Measurements from ENCODE around the gene ASIC4. TPM values are rescaled to one million over a fixed set of nuclear protein-coding genes. Genes with fewer than 3 reads are reported as not detected.

The ASIC4 gene
- total RNA-seq, 2 donors from 2014 or later, result not detected

DNA sequence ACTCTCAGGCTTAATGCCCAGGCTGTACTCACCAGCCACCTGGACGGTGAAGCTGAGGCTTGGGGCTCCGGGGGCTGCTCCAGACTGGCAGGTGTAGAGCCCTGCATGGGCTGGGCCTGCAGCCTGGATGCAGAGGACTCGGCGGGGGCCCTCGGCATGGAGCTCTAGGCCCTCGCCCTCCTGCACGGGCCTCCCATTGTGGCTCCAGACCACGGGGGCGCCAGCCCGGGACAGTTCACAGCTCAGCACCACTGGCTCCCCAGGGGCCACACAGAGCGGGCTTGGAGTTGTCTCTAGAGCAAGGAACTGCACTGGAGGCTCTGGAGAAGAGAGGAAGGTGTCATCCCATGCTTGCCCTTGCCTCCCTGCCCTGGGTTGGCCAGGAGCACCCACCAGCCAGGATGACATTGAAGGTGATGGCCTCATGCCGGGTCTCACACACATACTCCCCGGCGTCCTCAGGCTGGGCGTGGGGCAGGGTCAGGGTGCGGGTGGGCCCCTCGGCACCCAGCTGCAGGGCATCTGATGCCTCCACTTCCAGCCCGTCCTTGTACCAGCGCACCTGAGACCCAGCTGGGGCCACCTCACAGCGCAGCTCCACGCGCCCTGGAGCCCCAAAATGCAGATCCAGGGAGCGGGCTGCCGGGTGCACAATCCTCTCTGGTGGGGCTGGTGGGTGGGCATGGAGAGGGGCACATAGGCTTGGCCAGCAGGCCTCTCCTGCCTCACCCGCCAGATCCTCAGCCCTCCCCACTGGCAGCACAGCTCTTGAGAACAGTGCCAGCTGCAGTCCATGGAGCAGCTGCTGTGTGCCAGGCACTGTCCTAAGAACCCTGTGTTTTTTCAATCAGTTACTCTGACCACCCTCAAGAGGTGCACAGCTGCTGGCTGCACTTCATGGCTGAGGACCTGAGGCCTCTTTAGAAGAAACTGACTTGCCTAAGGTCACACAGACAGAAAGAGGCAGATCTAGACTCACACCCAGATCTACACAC lies 43.8 kb downstream of the ASIC4 start:
- Histone ChIP-seq H3K4me1 (peaks cover 18% of the 10 kb centered on the region), H3K36me3 (replicated peaks in 1 of 2; ENCODE audit: insufficient read depth in 1 of 2, low read depth in 2 of 2) (peaks cover 0 to 5% of the 10 kb centered on the region in 2 donors), H3K9me3 (no peaks in the 10 kb centered on the region), H3K27me3 (no peaks in the 10 kb centered on the region), H3K27ac (no peak overlapping the region), H3K4me3 (no peak overlapping the region)
- TF ChIP-seq POLR2A (IDR thresholded peaks at IDR 0.05), result no peak
- no peak for TF ChIP-seq CTCF (IDR thresholded peaks at IDR 0.05)
- intact Hi-C loops (cut with DNase I), result no loop called here
- peak; percentile 67 for ATAC-seq
- 83 to 88% methylated on average over 6 to 25 of the region's 25 CpGs for WGBS, 2 donors
- DNase-seq, result peak; percentile 55 to 75 (median 66)

GRCh38 chr2:219559156-219559915 lies 45.1 kb downstream of the ASIC4 start:
- 77% methylated on average over 19 to 20 of the region's 20 CpGs for whole genome bisulfite sequencing, 2 donors
- ATAC-seq (no peak), DNase-seq (peak in 1 of 4 donors; percentile 10)

GRCh38 chr2:219560037-219560892 lies 46.0 kb downstream of the ASIC4 start:
- peaks cover 14% of the 10 kb centered on the region for H3K4me1 ChIP-seq
- peaks cover 0 to 11% of the 10 kb centered on the region in 2 donors for H3K36me3 ChIP-seq (replicated peaks in 1 of 2; ENCODE audit: insufficient read depth in 1 of 2, low read depth in 2 of 2)
- H3K9me3 ChIP-seq, result no peaks in the 10 kb centered on the region
- peak; percentile 21 for ATAC-seq
- TF ChIP-seq POLR2A (IDR thresholded peaks at IDR 0.05) (no peak), CTCF (IDR thresholded peaks at IDR 0.05) (peak; percentile 30 to 91 (median 39))
- peak in 1 of 4 donors; percentile 13 for DNase-seq
- H3K4me3 ChIP-seq, result no peak overlapping the region
- intact Hi-C loops (cut with DNase I), result no loop called here
- H3K27me3 ChIP-seq, result no peaks in the 10 kb centered on the region
- whole genome bisulfite sequencing, 2 donors, result 32 to 35% methylated on average over 6 to 8 of the region's 8 CpGs
- H3K27ac ChIP-seq, result no peak overlapping the region

More at GRCh38 chr2:219559156-219559915, 45.1 kb downstream of the ASIC4 start:
- H3K9me3 ChIP-seq, result no peaks in the 10 kb centered on the region
- intact Hi-C loops (cut with DNase I), result no loop called here
- peaks cover 0 to 9% of the 10 kb centered on the region in 2 donors for H3K36me3 ChIP-seq (replicated peaks in 1 of 2; ENCODE audit: insufficient read depth in 1 of 2, low read depth in 2 of 2)
- no peak overlapping the region for H3K27ac ChIP-seq
- peaks cover 14% of the 10 kb centered on the region for H3K4me1 ChIP-seq
- H3K27me3 ChIP-seq, result no peaks in the 10 kb centered on the region
- no peak overlapping the region for H3K4me3 ChIP-seq
- TF ChIP-seq POLR2A (IDR thresholded peaks at IDR 0.05), result no peak
- no peak for TF ChIP-seq CTCF (IDR thresholded peaks at IDR 0.05)

- Histone ChIP-seq H3K4me1 (peaks cover 14% of the 10 kb centered on the region), H3K27me3 (no peaks in the 10 kb centered on the region), H3K9me3 (no peaks in the 10 kb centered on the region), H3K36me3 (replicated peaks in 1 of 2; ENCODE audit: insufficient read depth in 1 of 2, low read depth in 2 of 2) (peaks cover 0 to 11% of the 10 kb centered on the region in 2 donors), H3K27ac (no peak overlapping the region), H3K4me3 (no peak overlapping the region)
- TF ChIP-seq CTCF (IDR thresholded peaks at IDR 0.05), result no peak
- TF ChIP-seq POLR2A (IDR thresholded peaks at IDR 0.05), result no peak
- 79 to 87% methylated on average over 3 of the region's 3 CpGs for WGBS, 2 donors
- intact Hi-C loops (cut with DNase I), result no loop called here
- DNase-seq (no peak), ATAC-seq (no peak)
Observed at GRCh38 chr2:219560893-219561178, 46.6 kb downstream of the ASIC4 start.

All from body of pancreas (tissue), 4 donors.